HG02981 (cell line): ENCODE results near the gene PFDN2.

Experiments used
- ATAC-seq: cut with Tn5 transposase; IDR thresholded peaks from one replicate; pipeline ENCODE4 v1.9.1; 2021; ENCODE audit warnings: mild to moderate bottlenecking, moderate library complexity; ENCODE audit not compliant: unreplicated experiment

Gene PFDN2

DNA sequence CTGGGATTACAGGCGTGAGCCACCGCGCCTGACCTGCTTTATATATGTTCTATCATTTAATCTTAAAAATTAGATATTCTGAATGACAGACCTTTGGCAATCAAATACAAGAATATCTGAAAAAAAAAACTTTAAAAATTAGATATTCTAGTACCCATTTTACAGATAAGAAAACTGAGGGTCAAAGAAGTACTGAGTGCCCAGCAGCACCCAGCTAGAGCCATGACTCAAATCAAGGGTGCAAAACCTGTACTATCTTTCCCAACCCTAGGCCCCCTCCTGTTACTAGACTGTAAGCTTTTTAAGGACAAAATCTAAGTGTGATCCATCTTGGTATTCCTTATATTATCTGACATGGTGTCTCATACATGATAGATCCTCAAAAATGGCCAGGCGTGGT lies 56.4 kb downstream of the PFDN2 start:
- no peak for ATAC-seq

DNA sequence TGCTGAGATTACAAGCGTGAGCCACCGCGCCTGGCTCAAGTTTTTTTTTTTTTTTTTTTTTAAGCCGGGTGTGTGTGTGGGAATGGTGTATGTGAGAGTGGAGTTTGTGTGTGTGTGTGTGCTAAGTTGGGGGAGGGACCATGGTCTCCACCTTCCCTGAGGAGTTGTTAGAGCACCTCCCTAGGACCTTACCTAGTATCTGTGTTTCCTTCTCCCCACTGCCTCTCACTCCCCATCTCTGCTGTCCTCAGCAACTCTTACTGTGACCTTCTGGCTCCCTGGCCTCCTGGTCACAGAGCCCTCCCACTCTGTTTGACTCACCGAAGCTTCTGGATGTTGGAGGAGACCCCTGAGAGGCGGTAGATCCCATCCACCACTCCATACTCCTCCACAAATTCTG lies 58.5 kb downstream of the PFDN2 start:
- no peak for ATAC-seq

DNA sequence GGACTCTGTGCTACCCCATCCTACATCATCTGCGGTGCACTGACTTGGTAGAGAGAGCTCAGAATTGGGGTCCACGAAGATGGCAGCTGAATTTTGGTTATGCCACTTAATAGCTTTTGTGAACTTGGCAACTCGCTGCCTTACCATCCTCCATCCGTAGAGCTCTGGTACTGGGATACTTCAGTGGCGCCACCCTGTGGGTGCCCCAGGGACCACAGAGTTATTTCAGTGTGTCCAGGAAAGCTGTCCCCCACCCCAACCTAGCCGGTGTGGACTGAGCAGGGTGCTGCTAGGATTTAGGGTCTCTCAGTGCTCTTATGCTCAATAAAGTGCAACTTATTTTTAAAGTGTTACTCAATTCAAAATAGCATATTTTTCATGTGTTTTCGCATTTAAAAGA lies 63.0 kb downstream of the PFDN2 start:
- ATAC-seq = no peak

DNA sequence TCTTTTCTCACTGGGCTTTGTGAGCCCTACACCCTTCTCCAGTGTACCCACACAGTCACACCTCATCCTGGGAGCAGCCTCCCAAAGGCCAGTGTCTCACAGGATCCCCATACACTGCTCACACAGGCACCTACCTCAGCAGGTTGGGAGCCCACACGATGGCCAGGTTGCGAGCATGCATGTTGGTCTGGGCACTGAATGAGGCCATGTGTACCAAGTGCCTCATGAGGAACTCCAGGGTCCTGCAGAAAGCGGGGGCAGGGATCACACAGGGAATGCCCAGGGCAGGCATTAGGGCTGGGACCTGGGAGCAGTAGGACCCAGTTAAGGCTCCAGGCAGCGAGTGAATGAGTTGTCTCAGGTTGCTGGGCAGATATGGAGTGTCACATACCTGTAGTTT lies 63.6 kb downstream of the PFDN2 start:
- ATAC-seq = no peak

DNA sequence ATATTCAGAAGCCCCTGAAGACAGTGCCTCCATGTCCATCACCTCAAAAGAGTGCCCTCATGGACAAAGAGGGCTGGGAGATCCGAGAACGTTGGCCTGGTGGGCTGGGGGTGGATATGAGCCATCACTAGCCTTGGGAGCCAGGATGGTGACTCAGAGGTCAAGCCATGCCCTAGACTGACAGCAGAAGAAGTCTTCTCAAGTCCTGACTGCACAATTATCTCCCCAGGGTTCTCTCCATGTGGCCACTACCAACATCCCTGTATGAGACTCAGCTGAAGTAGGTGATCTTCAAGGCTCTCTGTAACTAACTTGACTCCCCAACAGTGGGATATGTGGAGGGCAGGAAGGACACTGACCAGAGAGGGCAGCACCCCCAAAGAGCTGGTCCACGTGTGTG lies 64.9 kb downstream of the PFDN2 start:
- ATAC-seq = no peak

DNA sequence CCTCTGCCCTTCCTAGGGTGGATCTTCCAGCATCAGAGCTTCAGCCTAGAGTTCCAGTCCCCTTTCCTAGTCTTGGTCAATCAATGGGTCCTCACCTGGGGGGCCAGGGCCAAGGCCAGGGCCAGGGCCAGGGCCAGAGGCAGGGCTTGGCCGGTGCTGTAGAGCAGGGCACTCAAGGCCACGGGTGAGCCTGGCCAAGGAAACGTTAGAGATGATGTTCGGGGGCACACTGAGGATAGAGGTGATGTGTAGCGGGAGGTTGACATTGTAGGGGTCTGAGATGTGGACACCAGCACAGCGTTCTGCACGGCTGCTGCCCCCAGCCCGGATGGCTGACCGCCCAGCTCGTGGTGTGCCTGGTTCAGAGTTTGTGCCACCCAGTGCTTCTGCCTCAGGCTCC lies 66.6 kb downstream of the PFDN2 start:
- ATAC-seq = no peak
